Memory B cell (primary cell): ENCODE results near the gene WDR88.
"Not testable (repeated sequence)": the region's sequence is repeated elsewhere in the genome, so short reads cannot be mapped to it uniquely, and the experiment has no call there.

Source experiments
- ATAC-seq: fragments of 150-1000 bp; cut with Tn5 transposase; 2 replicates; pipeline ENCODE4 v1.10.0; 2021; ENCODE audit warnings: low read depth, mild to moderate bottlenecking, moderate library complexity
- DNase-seq, 2 donors: peaks; one replicate each; pipeline ENCODE4 v3.0.0; 2022; ENCODE audit warnings: low spot score in 2 of 2
- H3K27ac Mint-ChIP-seq: one replicate; pipeline ENCODE4 v1.8.0; 2022; ENCODE audit warnings: mild to moderate bottlenecking, moderate library complexity, mixed read lengths
- H3K27me3 Mint-ChIP-seq: one replicate; pipeline ENCODE4 v1.8.0; 2022; ENCODE audit warnings: mixed read lengths
- H3K36me3 Mint-ChIP-seq: one replicate; pipeline ENCODE4 v1.8.0; 2022; ENCODE audit warnings: mild to moderate bottlenecking, mixed read lengths
- H3K4me1 Mint-ChIP-seq: one replicate; pipeline ENCODE4 v1.8.0; 2022; ENCODE audit warnings: mixed read lengths
- H3K4me3 Mint-ChIP-seq: one replicate; pipeline ENCODE4 v1.8.0; 2022; ENCODE audit warnings: mild to moderate bottlenecking, moderate library complexity, mixed read lengths
- H3K9me3 Mint-ChIP-seq: one replicate; pipeline ENCODE4 v1.8.0; 2022; ENCODE audit warnings: mixed read lengths

WDR88 gene

GRCh38 chr19:33211794-33212435 is 80.0 kb downstream of the WDR88 start:
- DNase-seq (no peak), ATAC-seq (no peak)
- no peak overlapping the region for H3K4me3 Mint-ChIP-seq
- peaks cover 5% of the 10 kb centered on the region for H3K27me3 Mint-ChIP-seq
- H3K4me1 Mint-ChIP-seq, result peaks cover 3% of the 10 kb centered on the region
- H3K36me3 Mint-ChIP-seq, result no peaks in the 10 kb centered on the region
- H3K27ac Mint-ChIP-seq, result no peak overlapping the region
- no peaks in the 10 kb centered on the region for H3K9me3 Mint-ChIP-seq

- ATAC-seq (no peak), DNase-seq (no peak)
- Mint-ChIP-seq H3K27ac (no peak overlapping the region), H3K9me3 (no peaks in the 10 kb centered on the region), H3K27me3 (peaks cover 5% of the 10 kb centered on the region), H3K4me3 (no peak overlapping the region), H3K36me3 (no peaks in the 10 kb centered on the region), H3K4me1 (peaks cover 3% of the 10 kb centered on the region)
Measured at GRCh38 chr19:33212436-33213172, 80.7 kb downstream of the WDR88 start.

- Mint-ChIP-seq H3K27me3 (peaks cover 5% of the 10 kb centered on the region), H3K4me1 (peaks cover 3% of the 10 kb centered on the region), H3K27ac (no peak overlapping the region), H3K36me3 (no peaks in the 10 kb centered on the region), H3K9me3 (no peaks in the 10 kb centered on the region), H3K4me3 (no peak overlapping the region)
- ATAC-seq, result no peak
- no peak for DNase-seq
Measured at GRCh38 chr19:33214596-33214995, 82.7 kb downstream of the WDR88 start.

GRCh38 chr19:33215438-33216197 is 83.7 kb downstream of the WDR88 start:
- no peak overlapping the region for H3K4me3 Mint-ChIP-seq
- peaks cover 9% of the 10 kb centered on the region for H3K27me3 Mint-ChIP-seq
- H3K9me3 Mint-ChIP-seq, result no peaks in the 10 kb centered on the region
- peaks cover 3% of the 10 kb centered on the region for H3K4me1 Mint-ChIP-seq
- no peaks in the 10 kb centered on the region for H3K36me3 Mint-ChIP-seq
- ATAC-seq (no peak), DNase-seq (no peak)
- no peak overlapping the region for H3K27ac Mint-ChIP-seq

GRCh38 chr19:33216198-33216830 is 84.4 kb downstream of the WDR88 start:
- no peak for ATAC-seq
- Mint-ChIP-seq H3K27ac (no peak overlapping the region), H3K9me3 (no peaks in the 10 kb centered on the region), H3K27me3 (peaks cover 13% of the 10 kb centered on the region), H3K36me3 (no peaks in the 10 kb centered on the region), H3K4me1 (peaks cover 3% of the 10 kb centered on the region), H3K4me3 (no peak overlapping the region)
- no peak for DNase-seq

GRCh38 chr19:33217881-33218280 is 86.0 kb downstream of the WDR88 start:
- ATAC-seq (no peak), DNase-seq (no peak)
- Mint-ChIP-seq H3K4me1 (peaks cover 3% of the 10 kb centered on the region), H3K27me3 (peaks cover 18% of the 10 kb centered on the region), H3K27ac (no peak overlapping the region), H3K36me3 (no peaks in the 10 kb centered on the region), H3K4me3 (no peak overlapping the region), H3K9me3 (no peaks in the 10 kb centered on the region)

- ATAC-seq, result no peak
- no peaks in the 10 kb centered on the region for H3K9me3 Mint-ChIP-seq
- no peak overlapping the region for H3K4me3 Mint-ChIP-seq
Measured at GRCh38 chr19:33219261-33219815, 87.4 kb downstream of the WDR88 start.

GRCh38 chr19:33220115-33220514 is 88.2 kb downstream of the WDR88 start:
- no peak overlapping the region for H3K4me3 Mint-ChIP-seq

More at GRCh38 chr19:33219261-33219815, 87.4 kb downstream of the WDR88 start:
- Mint-ChIP-seq H3K4me1 (peaks cover 3% of the 10 kb centered on the region), H3K36me3 (no peaks in the 10 kb centered on the region), H3K27ac (no peak overlapping the region), H3K27me3 (peaks cover 23% of the 10 kb centered on the region)
- DNase-seq, result no peak

GRCh38 chr19:33220735-33221134 is 88.8 kb downstream of the WDR88 start:
- DNase-seq (no peak), ATAC-seq (no peak)
- H3K27me3 Mint-ChIP-seq, result peaks cover 27% of the 10 kb centered on the region

More at GRCh38 chr19:33220115-33220514, 88.2 kb downstream of the WDR88 start:
- peaks cover 3% of the 10 kb centered on the region for H3K4me1 Mint-ChIP-seq
- H3K9me3 Mint-ChIP-seq, result no peaks in the 10 kb centered on the region
- no peak overlapping the region for H3K27ac Mint-ChIP-seq
- peaks cover 27% of the 10 kb centered on the region for H3K27me3 Mint-ChIP-seq
- no peak for DNase-seq
- ATAC-seq, result no peak
- H3K36me3 Mint-ChIP-seq, result no peaks in the 10 kb centered on the region

GRCh38 chr19:33221638-33222037 is 89.7 kb downstream of the WDR88 start:
- Mint-ChIP-seq H3K4me3 (no peak overlapping the region), H3K9me3 (no peaks in the 10 kb centered on the region), H3K4me1 (peaks cover 3% of the 10 kb centered on the region), H3K27me3 (peaks cover 30% of the 10 kb centered on the region), H3K27ac (no peak overlapping the region), H3K36me3 (peaks cover 2% of the 10 kb centered on the region)
- no peak for ATAC-seq
- DNase-seq, result no peak

More at GRCh38 chr19:33220735-33221134, 88.8 kb downstream of the WDR88 start:
- H3K9me3 Mint-ChIP-seq, result no peaks in the 10 kb centered on the region
- H3K4me1 Mint-ChIP-seq, result peaks cover 3% of the 10 kb centered on the region
- no peak overlapping the region for H3K4me3 Mint-ChIP-seq
- no peak overlapping the region for H3K27ac Mint-ChIP-seq
- H3K36me3 Mint-ChIP-seq, result no peaks in the 10 kb centered on the region

- not testable (repeated sequence) for ATAC-seq, H3K4me3 Mint-ChIP-seq, H3K9me3 Mint-ChIP-seq, DNase-seq, H3K36me3 Mint-ChIP-seq, H3K27ac Mint-ChIP-seq, H3K4me1 Mint-ChIP-seq
- peaks cover 32% of the 10 kb centered on the region for H3K27me3 Mint-ChIP-seq
Measured at GRCh38 chr19:33222255-33222654, 90.3 kb downstream of the WDR88 start.

GRCh38 chr19:33224694-33225457 is 93.0 kb downstream of the WDR88 start:
- Mint-ChIP-seq H3K27me3 (peaks cover 45% of the 10 kb centered on the region), H3K36me3 (peaks cover 7% of the 10 kb centered on the region), H3K4me3 (no peak overlapping the region), H3K9me3 (peaks cover 13% of the 10 kb centered on the region), H3K4me1 (peaks cover 3% of the 10 kb centered on the region), H3K27ac (no peak overlapping the region)
- ATAC-seq (no peak), DNase-seq (no peak)
